ENCODE measurements around the gene ETV2. TPM values are rescaled to one million over a fixed set of nuclear protein-coding genes. Genes with fewer than 3 reads are reported as not detected.
"Not testable (repeated sequence)": the region's sequence is repeated elsewhere in the genome, so short reads cannot be mapped to it uniquely, and the experiment has no call there.

ETV2 gene
- total RNA-seq (2021; ENCODE audit: unreplicated experiment) (1.5 TPM), Bru-seq, nascent RNA (not detected), BruChase-seq, experiment 1, labeled RNA remaining after a 6-hour chase (percentile 28 among the genes with signal in this experiment), BruChase-seq, experiment 2, labeled RNA remaining after a 2-hour chase (percentile 23 among the genes with signal in this experiment)
- polyA plus RNA-seq (2012), result 1.6 and 2.3 TPM in 2 replicates
- long read RNA-seq, partial matches to known transcripts, result 1 of 1 reads
- long read RNA-seq, other reads (novel, unspliced or antisense), result 0 of 1 reads

GRCh38 chr19:35641515-35642151, at the start of gene ETV2:
ETV2 (plus strand) TSS chr19:35641745; CDS start chr19:35642461, 716 bp downstream.
- no peak within 1 kb of the TSS for H3K27ac ChIP-seq (ENCODE audit: low read depth, low read length)
- POLR2A ChIA-PET, result no interaction called here
- intact Hi-C loops (cut with micrococcal nuclease), result no loop called here
- no TSS peak for BruUV-seq (replicated peaks)
- H3K4me1 ChIP-seq (ENCODE audit: control insufficient read depth in 1 of 2, insufficient read depth in 2 of 2, low read length in 2 of 2), result peaks cover 8 to 40% of the 10 kb centered on the region in 2 experiments; a peak in 3 of 4 replicates
- H3K4me2 ChIP-seq (ENCODE audit: low read length), result peak within 1 kb of the TSS; percentile 99; the same call in 1 of the 2 replicates
- DNase-seq (ENCODE audit: low read depth, low spot score) (no peak), ATAC-seq (no peak)
- no peaks in the 10 kb centered on the region for H3K9me3 ChIP-seq (ENCODE audit: control insufficient read depth in 1 of 2, insufficient read depth in 1 of 2, low read depth in 1 of 2, low read length in 2 of 2)
- no peak within 1 kb of the TSS for H3K4me3 ChIP-seq (replicated peaks in 1 of 2; ENCODE audit: low read depth in 1 of 2, low read length in 2 of 2)
- H2AFZ ChIP-seq (ENCODE audit: low read depth, low read length, poor library complexity, severe bottlenecking), result no peak within 1 kb of the TSS
- no peaks in the 10 kb centered on the region for H4K20me1 ChIP-seq (ENCODE audit: insufficient read depth)
- H3K9ac ChIP-seq (ENCODE audit: low read length), result no peak within 1 kb of the TSS
- no peaks in the 10 kb centered on the region for H3K79me2 ChIP-seq (ENCODE audit: insufficient read depth, low read length)
- H3K36me3 ChIP-seq (ENCODE audit: control insufficient read depth in 1 of 2, insufficient read depth in 2 of 2, low read length in 2 of 2), result peaks cover 5 to 9% of the 10 kb centered on the region in 2 experiments; a peak in 2 of 4 replicates
- TF ChIP-seq ZFX (IDR thresholded peaks at IDR 0.05) (no peak), CEBPB (IDR thresholded peaks at IDR 0.05; ENCODE audit: low read depth) (no peak), EGR1 (IDR thresholded peaks at IDR 0.05; ENCODE audit: low read depth) (no peak), POLR2A (IDR thresholded peaks at IDR 0.05; ENCODE audit: borderline replicate concordance, extremely low read depth, insufficient read depth, insufficient read length) (no peak), SRF (IDR thresholded peaks at IDR 0.05; ENCODE audit: low read depth) (no peak)
- H3K27me3 ChIP-seq (ENCODE audit: insufficient read depth, low read length), result no peaks in the 10 kb centered on the region
- no peaks in the 10 kb centered on the region for H3K9me2 ChIP-seq (ENCODE audit: insufficient read depth)
- CTCF ChIA-PET, result no interaction called here
- RAD21 ChIA-PET (ENCODE audit: low non-redundant PET in 1 of 2, low total read pairs in 2 of 2, uncharacterized antibody in 2 of 2, unreplicated experiment in 2 of 2), result no interaction called here

DNA sequence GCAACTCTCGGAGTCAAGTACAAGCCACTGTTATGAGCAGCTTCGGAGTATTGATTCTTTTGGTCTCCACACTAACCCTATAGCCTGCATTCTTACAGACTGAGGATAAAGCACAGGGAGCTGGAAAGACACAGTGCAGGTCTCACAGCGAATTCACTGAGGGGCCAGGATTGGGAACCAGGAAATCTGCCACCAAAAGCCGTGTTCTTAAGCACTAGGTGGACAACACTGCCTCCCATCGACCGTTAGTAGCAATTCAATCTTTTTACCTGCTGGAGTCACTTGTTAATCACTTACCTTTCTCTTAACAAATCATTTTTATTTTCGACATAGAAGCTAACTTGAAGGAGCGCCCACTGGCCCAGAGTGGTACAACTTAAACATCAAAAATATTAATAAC, 49.3 kb upstream of the ETV2 start:
- ChIA-PET CTCF (interaction anchor here (0.6 to 1.5 kb wide), 7 partner anchors 10 to 97 kb away, joined by 3 to 4 read pairs (median 3); no protein-coding TSS in a partner anchor), POLR2A (interaction anchor here (1.3 kb wide), 1 partner anchor 21 kb away, joined by 4 read pairs; the partner anchor contains the start of gene HAUS5), RAD21 (ENCODE audit: low non-redundant PET in 1 of 2, low total read pairs in 2 of 2, uncharacterized antibody in 2 of 2, unreplicated experiment in 2 of 2) (no interaction called here)
- Histone ChIP-seq H3K9me2 (ENCODE audit: insufficient read depth) (no peaks in the 10 kb centered on the region), H3K79me2 (ENCODE audit: insufficient read depth, low read length) (no peaks in the 10 kb centered on the region), H2AFZ (ENCODE audit: low read depth, low read length, poor library complexity, severe bottlenecking) (peak overlapping the region; percentile 18), H3K4me2 (ENCODE audit: low read length) (no peak overlapping the region), H4K20me1 (ENCODE audit: insufficient read depth) (no peaks in the 10 kb centered on the region), H3K9ac (ENCODE audit: low read length) (no peak overlapping the region), H3K9me3 (ENCODE audit: control insufficient read depth in 1 of 2, insufficient read depth in 1 of 2, low read depth in 1 of 2, low read length in 2 of 2) (no peaks in the 10 kb centered on the region), H3K27me3 (ENCODE audit: insufficient read depth, low read length) (no peaks in the 10 kb centered on the region), H3K4me3 (replicated peaks in 1 of 2; ENCODE audit: low read depth in 1 of 2, low read length in 2 of 2) (no peak overlapping the region), H3K4me1 (ENCODE audit: control insufficient read depth in 1 of 2, insufficient read depth in 2 of 2, low read length in 2 of 2) (no peaks in the 10 kb centered on the region), H3K36me3 (ENCODE audit: control insufficient read depth in 1 of 2, insufficient read depth in 2 of 2, low read length in 2 of 2) (no peaks in the 10 kb centered on the region), H3K27ac (ENCODE audit: low read depth, low read length) (no peak overlapping the region)
- ATAC-seq, result peak; percentile 78
- intact Hi-C loops (cut with micrococcal nuclease), result no loop called here
- DNase-seq (ENCODE audit: low read depth, low spot score), result peak; percentile 53
- TF ChIP-seq CTCF (IDR thresholded peaks at IDR 0.05 in 2 of 3, conservative IDR thresholded peaks at IDR 0.05 in 1 of 3; ENCODE audit: borderline replicate concordance in 1 of 3, insufficient read depth in 1 of 3, low read depth in 2 of 3, low read length in 2 of 3) (peak; percentile 52 to 70 (median 59); a peak in 5 of 6 replicates), SIN3A (IDR thresholded peaks at IDR 0.05; ENCODE audit: low read depth) (no peak), SRF (IDR thresholded peaks at IDR 0.05; ENCODE audit: low read depth) (no peak), RAD21 (IDR thresholded peaks at IDR 0.05; ENCODE audit: low read depth) (peak; percentile 64), CBX3 (IDR thresholded peaks at IDR 0.05; ENCODE audit: low read depth) (no peak)
- BruUV-seq (replicated peaks), result no TSS peak

DNA sequence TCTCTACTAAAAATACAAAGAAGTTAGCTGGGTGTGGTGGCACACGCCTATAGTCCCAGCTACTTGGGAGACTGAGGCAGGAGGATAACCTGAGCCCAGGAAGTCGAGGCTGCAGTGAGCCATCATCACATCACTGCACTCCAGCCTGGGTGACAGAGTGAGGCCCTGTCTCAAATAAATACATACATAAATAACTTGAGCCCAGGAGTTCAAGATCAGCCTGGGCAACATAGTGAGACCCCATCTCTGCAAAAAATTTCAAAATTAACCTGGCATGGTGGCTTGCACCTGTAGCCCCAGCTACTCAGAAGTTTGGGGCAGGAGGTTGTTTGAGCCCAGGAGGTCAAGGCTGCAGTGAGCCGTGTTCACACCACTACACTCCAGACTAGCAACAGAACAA, 46.5 kb upstream of the ETV2 start:
- peaks cover 2 to 14% of the 10 kb centered on the region in 2 experiments; a peak in 3 of 4 replicates for H3K4me1 ChIP-seq (ENCODE audit: control insufficient read depth in 1 of 2, insufficient read depth in 2 of 2, low read length in 2 of 2)
- H3K9me2 ChIP-seq (ENCODE audit: insufficient read depth); H3K79me2 ChIP-seq (ENCODE audit: insufficient read depth, low read length); CTCF ChIA-PET; BruUV-seq (replicated peaks); ATAC-seq; RAD21 ChIA-PET (ENCODE audit: low non-redundant PET in 1 of 2, low total read pairs in 2 of 2, uncharacterized antibody in 2 of 2, unreplicated experiment in 2 of 2); H3K4me2 ChIP-seq (ENCODE audit: low read length); H3K36me3 ChIP-seq (ENCODE audit: control insufficient read depth in 1 of 2, insufficient read depth in 2 of 2, low read length in 2 of 2); H3K4me3 ChIP-seq (replicated peaks in 1 of 2; ENCODE audit: low read depth in 1 of 2, low read length in 2 of 2); H3K27ac ChIP-seq (ENCODE audit: low read depth, low read length); H3K9ac ChIP-seq (ENCODE audit: low read length); H3K9me3 ChIP-seq (ENCODE audit: control insufficient read depth in 1 of 2, insufficient read depth in 1 of 2, low read depth in 1 of 2, low read length in 2 of 2); DNase-seq (ENCODE audit: low read depth, low spot score); POLR2A ChIA-PET; H4K20me1 ChIP-seq (ENCODE audit: insufficient read depth); H2AFZ ChIP-seq (ENCODE audit: low read depth, low read length, poor library complexity, severe bottlenecking); H3K27me3 ChIP-seq (ENCODE audit: insufficient read depth, low read length); intact Hi-C loops (cut with micrococcal nuclease): not testable (repeated sequence)

All from HCT116 (cell line).